IMR-90 (cell line): ENCODE data around the gene PRSS8. TPM values are rescaled to one million over a fixed set of nuclear protein-coding genes. Genes with fewer than 3 reads are reported as not detected.
A peak's percentile ranks its signal among the peaks of the same experiment; 100 is the strongest.

Experiments
- ATAC-seq: fragments of 200-7000 bp; cut with Tn5 transposase; 2 replicates; pipeline ENCODE4 v1.9.1; 2020; ENCODE audit warnings: low read depth, mild to moderate bottlenecking, moderate library complexity
- BruUV-seq: library from RNA; stranded (reverse); fragments of 400-500 nt; replicated peaks from 2 replicates; lab custom pipeline; 2021; lab: Mats Ljungman, UMichigan
- CTCF ChIA-PET: fragments of 300-600 bp; formaldehyde crosslinking; extraction: SDS; loops from one replicate; lab custom pipeline; 2021; ENCODE audit warnings: antibody characterized with exemption; lab: Yijun Ruan, JAX
- POLR2A ChIA-PET: fragments of 300-600 bp; sonication (Branson Sonifier 250); formaldehyde crosslinking; loops from one replicate; lab custom pipeline; 2022; ENCODE audit warnings: antibody characterized with exemption; ENCODE audit not compliant: unreplicated experiment; lab: Charles Lee
- DNase-seq: peaks from one replicate; pipeline ENCODE4 v3.0.0; 2013
- H2AFZ ChIP-seq: replicated peaks from 2 replicates; pipeline ENCODE3; 2013; ENCODE audit warnings: low read length, mild to moderate bottlenecking; ENCODE audit not compliant: poor library complexity
- H2AK5ac ChIP-seq: 2 replicates; pipeline ENCODE4 v1.6.1; 2013; ENCODE audit warnings: low read depth, low read length, inconsistent platforms
- H2AK9ac ChIP-seq: replicated peaks from 2 replicates; pipeline ENCODE3; 2013; ENCODE audit warnings: mild to moderate bottlenecking, low read depth, low read length, moderate library complexity; ENCODE audit not compliant: poor library complexity
- H2BK120ac ChIP-seq: 2 replicates; pipeline ENCODE4 v1.6.1; 2013; ENCODE audit warnings: low read depth, low read length, inconsistent platforms
- H2BK15ac ChIP-seq: 3 replicates; pipeline ENCODE4 v1.6.1; 2013; ENCODE audit warnings: low read depth, low read length, inconsistent platforms
- H2BK20ac ChIP-seq: 2 replicates; pipeline ENCODE4 v1.6.1; 2013; ENCODE audit warnings: low read depth, mild to moderate bottlenecking, inconsistent platforms, low read length, moderate library complexity
- H2BK5ac ChIP-seq: 2 replicates; pipeline ENCODE4 v1.6.1; 2013; ENCODE audit warnings: mild to moderate bottlenecking, low read depth, low read length, inconsistent platforms; ENCODE audit not compliant: poor library complexity, severe bottlenecking
- H3K14ac ChIP-seq: replicated peaks from 2 replicates; pipeline ENCODE4 v1.6.1; 2013; ENCODE audit warnings: low read depth, low read length, inconsistent platforms
- H3K18ac ChIP-seq: 2 replicates; pipeline ENCODE4 v1.6.1; 2013; ENCODE audit warnings: low read depth, low read length, control low read depth
- H3K23ac ChIP-seq: 2 replicates; pipeline ENCODE4 v1.6.1; 2013; ENCODE audit warnings: low read depth, low read length, inconsistent platforms
- H3K27ac ChIP-seq: 2 replicates; pipeline ENCODE4 v1.5.1; 2013; ENCODE audit warnings: mild to moderate bottlenecking, control low read depth, low read length; ENCODE audit not compliant: insufficient read depth
- H3K27me3 ChIP-seq: 2 replicates; pipeline ENCODE4 v1.6.1; 2013; ENCODE audit warnings: low read length; ENCODE audit not compliant: control insufficient read depth, insufficient read depth
- H3K36me3 ChIP-seq: 2 replicates; pipeline ENCODE4 v1.6.1; 2013; ENCODE audit warnings: low read length, mixed read lengths; ENCODE audit not compliant: control insufficient read depth, insufficient read depth
- H3K4ac ChIP-seq: 2 replicates; pipeline ENCODE4 v1.6.1; 2013; ENCODE audit warnings: low read depth, low read length, inconsistent platforms
- H3K4me1 ChIP-seq: 2 replicates; pipeline ENCODE4 v1.6.1; 2013; ENCODE audit warnings: low read length, mixed read lengths; ENCODE audit not compliant: control insufficient read depth, insufficient read depth
- H3K4me2 ChIP-seq: 2 replicates; pipeline ENCODE4 v1.6.1; 2013; ENCODE audit warnings: low read depth, mild to moderate bottlenecking, control low read depth, low read length, moderate library complexity
- H3K4me3 ChIP-seq: 2 replicates; pipeline ENCODE4 v1.5.1; 2013; ENCODE audit warnings: low read depth, mild to moderate bottlenecking, control low read depth, low read length, moderate library complexity; ENCODE audit not compliant: insufficient read depth
- H3K56ac ChIP-seq: 2 replicates; pipeline ENCODE4 v1.6.1; 2013; ENCODE audit warnings: low read length, inconsistent platforms; ENCODE audit not compliant: insufficient read depth; ENCODE audit errors: extremely low read depth
- H3K79me1 ChIP-seq, 2 experiments: 2 replicates each; pipeline ENCODE4 v1.6.1; 2013; ENCODE audit warnings: low read length in 2 of 2, inconsistent platforms in 1 of 2, low read depth in 1 of 2
- H3K9ac ChIP-seq: 2 replicates; pipeline ENCODE4 v1.6.1; 2013; ENCODE audit warnings: low read depth, low read length, control low read depth
- H3K9me1 ChIP-seq: 2 replicates; pipeline ENCODE4 v1.6.1; 2013; ENCODE audit warnings: low read length, inconsistent platforms; ENCODE audit not compliant: insufficient read depth
- H3K9me3 ChIP-seq: 2 replicates; pipeline ENCODE4 v1.6.1; 2013; ENCODE audit warnings: low read length; ENCODE audit not compliant: control insufficient read depth, insufficient read depth
- H4K20me1 ChIP-seq: 2 replicates; pipeline ENCODE4 v1.6.1; 2013; ENCODE audit warnings: low read length, inconsistent platforms; ENCODE audit not compliant: insufficient read depth
- H4K5ac ChIP-seq: 2 replicates; pipeline ENCODE4 v1.6.1; 2013; ENCODE audit warnings: mild to moderate bottlenecking, low read depth, low read length, control low read depth
- H4K8ac ChIP-seq, 2 experiments: 2 replicates each; pipeline ENCODE4 v1.6.1; 2013; ENCODE audit warnings: low read depth in 2 of 2, low read length in 2 of 2, control low read depth in 1 of 2, inconsistent platforms in 1 of 2
- H4K91ac ChIP-seq: 2 replicates; pipeline ENCODE4 v1.6.1; 2013; ENCODE audit warnings: low read depth, low read length, inconsistent platforms; ENCODE audit not compliant: insufficient read depth
- BHLHE40 ChIP-seq: fragments of 150-350 bp; IDR thresholded peaks from 2 replicates; pipeline ENCODE4 v1.6.1; 2016; ENCODE audit warnings: mild to moderate bottlenecking, low read depth, low read length
- CEBPB ChIP-seq: IDR thresholded peaks from 2 replicates; pipeline ENCODE4 v1.6.1; 2012; ENCODE audit warnings: low read depth, low read length, improper control_type of control experiment
- CHD1 ChIP-seq: IDR thresholded peaks from 2 replicates; pipeline ENCODE4 v1.6.1; 2012; ENCODE audit warnings: low read depth, low read length, improper control_type of control experiment
- MAFK ChIP-seq: IDR thresholded peaks from 2 replicates; pipeline ENCODE4 v1.6.1; 2012; ENCODE audit warnings: low read depth, low read length, improper control_type of control experiment
- MAZ ChIP-seq: IDR thresholded peaks from 2 replicates; pipeline ENCODE4 v1.6.1; 2012; ENCODE audit warnings: low read depth, mild to moderate bottlenecking, low read length, improper control_type of control experiment, moderate library complexity, borderline replicate concordance
- MXI1 ChIP-seq: IDR thresholded peaks from 2 replicates; pipeline ENCODE4 v1.6.1; 2012; ENCODE audit warnings: low read depth, mild to moderate bottlenecking, low read length, moderate library complexity, borderline replicate concordance
- NFE2L2 ChIP-seq: fragments of 150-350 bp; IDR thresholded peaks from 2 replicates; pipeline ENCODE4 v1.6.1; 2016; ENCODE audit warnings: low read depth, mild to moderate bottlenecking, low read length
- POLR2A ChIP-seq: IDR thresholded peaks from 2 replicates; pipeline ENCODE4 v1.6.1; 2012; ENCODE audit warnings: mild to moderate bottlenecking, low read depth, low read length
- RCOR1 ChIP-seq: IDR thresholded peaks from 2 replicates; pipeline ENCODE4 v1.6.1; 2012; ENCODE audit warnings: mild to moderate bottlenecking, low read length, improper control_type of control experiment; ENCODE audit not compliant: insufficient replicate concordance
- RFX5 ChIP-seq: IDR thresholded peaks from 2 replicates; pipeline ENCODE4 v1.8.0; 2012; ENCODE audit warnings: low read depth, mild to moderate bottlenecking, low read length, moderate library complexity
- SMC3 ChIP-seq: fragments of 150-350 bp; IDR thresholded peaks from 2 replicates; pipeline ENCODE4 v1.6.1; 2016; ENCODE audit warnings: low read depth, mild to moderate bottlenecking, antibody characterized with exemption, low read length, moderate library complexity
- WGBS, 2 experiments: methylation state at CpG; one replicate each; pipeline versions ENCODE4 v1.1.5 to v1.1.7; 2013; ENCODE audit warnings: missing lambda C conversion rate in 2 of 2; ENCODE audit not compliant: insufficient read length in 1 of 2; ENCODE audit errors: extremely low coverage in 2 of 2; 5-methylcytosine and 5-hydroxymethylcytosine counted together
- dilution Hi-C: fragments of 300-500 bp; cut with HindIII; formaldehyde crosslinking; loops from one replicate; pipeline ENCODE4 v1.14.3; 2018; ENCODE audit warnings: low sequenced_read_pairs; ENCODE audit not compliant: unreplicated experiment
- in situ Hi-C: fragments of 300-500 bp; cut with MboI; formaldehyde crosslinking; loops from 3 replicates; pipeline ENCODE4 v1.14.3; 2019; ENCODE audit warnings: low sequenced_read_pairs, inconsistent platforms, mixed read lengths
- intact Hi-C: fragments of 100-400 bp; cut with micrococcal nuclease; formaldehyde crosslinking; loops from 2 replicates; pipeline ENCODE4 v1.10.0; 2022
- polyA plus RNA-seq, 3 experiments: library from polyadenylated mRNA; depleted of rRNA; stranded (reverse); fragments of >200 nt; gene quantifications; 2 replicates each; pipeline ENCODE4 v1.2.3, GENCODE V29; 2012; ENCODE audit warnings: low replicate concordance in 1 of 3
- total RNA-seq: library from RNA; depleted of rRNA; stranded (reverse); fragments of >200 nt; gene quantifications from 2 replicates; pipeline ENCODE4 v1.2.3, GENCODE V29; 2012
- TF ChIP-seq, protein P1 (sequence below): fragments of 150-350 bp; IDR thresholded peaks from 2 replicates; pipeline ENCODE4 v1.6.1; 2016; ENCODE audit warnings: low read depth, mild to moderate bottlenecking, low read length, moderate library complexity, borderline replicate concordance

Gene PRSS8
- total and polyA plus RNA-seq, 2 of the 4 experiments (the other 2 are of a cell fraction): not detected

DNA sequence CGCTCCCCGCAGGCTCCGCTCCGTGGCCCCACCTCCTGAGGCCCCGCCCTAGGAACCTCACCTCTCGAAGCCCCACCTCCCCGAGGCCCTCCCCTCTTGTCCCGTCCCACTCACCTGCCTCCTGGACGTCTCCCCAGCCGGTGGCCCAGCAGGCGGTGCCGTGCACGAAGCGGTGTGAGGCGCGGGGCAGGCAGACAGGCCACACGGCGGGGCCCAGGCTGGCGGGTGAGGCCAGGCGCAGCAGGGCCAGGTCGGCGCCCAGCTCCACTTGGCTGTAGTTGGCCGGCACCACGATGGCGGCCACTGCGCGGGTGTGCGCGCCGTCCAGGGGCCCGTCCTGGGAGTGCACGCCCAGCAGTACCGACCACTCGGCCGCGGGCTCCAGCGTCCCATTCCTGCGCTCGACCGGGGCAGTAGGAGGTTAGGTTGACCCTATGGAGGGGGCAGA is 12.8 kb upstream of the PRSS8 start:
- POLR2A ChIA-PET: no interaction called here
- CTCF ChIA-PET: no interaction called here
- no peak overlapping the region for H3K4me2 ChIP-seq
- no peak overlapping the region for H4K91ac ChIP-seq
- BruUV-seq: no TSS peak
- no peak overlapping the region for H3K4me3 ChIP-seq
- H4K5ac ChIP-seq: no peak overlapping the region
- no peak overlapping the region for H2AK5ac ChIP-seq
- H3K36me3 ChIP-seq: no peaks in the 10 kb centered on the region
- H3K4me1 ChIP-seq: no peaks in the 10 kb centered on the region
- H2AFZ ChIP-seq: peak overlapping the region; percentile 61
- intact Hi-C loops (no loop called here), dilution Hi-C loops (no loop called here), in situ Hi-C loops (no loop called here)
- no peak overlapping the region for H3K14ac ChIP-seq
- H3K9me1 ChIP-seq: no peaks in the 10 kb centered on the region
- H3K23ac ChIP-seq: no peak overlapping the region
- H3K9ac ChIP-seq: no peak overlapping the region
- DNase-seq (no peak), ATAC-seq (no peak; the same call in 1 of the 2 replicates)
- H2BK5ac ChIP-seq: no peak overlapping the region
- peaks cover 37% of the 10 kb centered on the region for H3K27me3 ChIP-seq
- 14% methylated on average over 16 of the region's 40 CpGs; no CpG with 5 or more reads in 1 of the 2 experiments for WGBS, 2 experiments
- H3K27ac ChIP-seq: no peak overlapping the region
- H4K20me1 ChIP-seq: no peaks in the 10 kb centered on the region; the same call in 1 of the 2 replicates
- no peak overlapping the region for H3K18ac ChIP-seq
- H2BK20ac ChIP-seq: no peak overlapping the region
- no peaks in the 10 kb centered on the region for H3K79me1 ChIP-seq
- no peak overlapping the region for H2AK9ac ChIP-seq
- H3K9me3 ChIP-seq: no peaks in the 10 kb centered on the region
- H2BK120ac ChIP-seq: no peak overlapping the region
- H3K56ac ChIP-seq: no peak overlapping the region
- TF ChIP-seq SMC3 (no peak), POLR2A (no peak), RFX5 (no peak), MXI1 (no peak), CHD1 (no peak), RCOR1 (no peak), MAZ (no peak), NFE2L2 (no peak), CEBPB (no peak), BHLHE40 (no peak), MAFK (no peak)
- TF ChIP-seq, protein P1, sequence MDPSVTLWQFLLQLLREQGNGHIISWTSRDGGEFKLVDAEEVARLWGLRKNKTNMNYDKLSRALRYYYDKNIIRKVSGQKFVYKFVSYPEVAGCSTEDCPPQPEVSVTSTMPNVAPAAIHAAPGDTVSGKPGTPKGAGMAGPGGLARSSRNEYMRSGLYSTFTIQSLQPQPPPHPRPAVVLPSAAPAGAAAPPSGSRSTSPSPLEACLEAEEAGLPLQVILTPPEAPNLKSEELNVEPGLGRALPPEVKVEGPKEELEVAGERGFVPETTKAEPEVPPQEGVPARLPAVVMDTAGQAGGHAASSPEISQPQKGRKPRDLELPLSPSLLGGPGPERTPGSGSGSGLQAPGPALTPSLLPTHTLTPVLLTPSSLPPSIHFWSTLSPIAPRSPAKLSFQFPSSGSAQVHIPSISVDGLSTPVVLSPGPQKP: no peak
- no peak overlapping the region for H4K8ac ChIP-seq
- no peak overlapping the region for H2BK15ac ChIP-seq
- H3K4ac ChIP-seq: no peak overlapping the region
